ENCODE measurements around the gene AFF4. TPM values are rescaled to one million over a fixed set of nuclear protein-coding genes. Genes with fewer than 3 reads are reported as not detected.
A peak's percentile ranks its signal among the peaks of the same experiment; 100 is the strongest.

AFF4 gene
- total RNA-seq, 4 donors from 2014 or later: 55.0 to 87.6 (median 75.3) TPM

- H3K4me1 ChIP-seq: peaks cover 0 to 14% (median 6%) of the 10 kb centered on the region in 3 donors
- no peaks in the 10 kb centered on the region for H3K36me3 ChIP-seq
- H3K4me3 ChIP-seq: no peak overlapping the region
- ATAC-seq: no peak
- no peaks in the 10 kb centered on the region for H3K9me3 ChIP-seq
- no peaks in the 10 kb centered on the region for H3K27me3 ChIP-seq
- WGBS, 2 donors (ENCODE audit: low coverage in 1 of 2): 91 to 100% methylated on average over 2 to 4 of the region's 4 CpGs
- no peak overlapping the region for H3K27ac ChIP-seq
- TF ChIP-seq POLR2A (IDR thresholded peaks at IDR 0.05) (no peak), CTCF (IDR thresholded peaks at IDR 0.05) (no peak), EP300 (IDR thresholded peaks at IDR 0.05) (no peak), POLR2AphosphoS5 (IDR thresholded peaks at IDR 0.05) (no peak)
These were observed 122.1 kb downstream of the AFF4 start for GRCh38 chr5:132841305-132841704.

GRCh38 chr5:132840896-132841295, 122.5 kb downstream of the AFF4 start:
- Histone ChIP-seq H3K36me3 (no peaks in the 10 kb centered on the region), H3K4me1 (peaks cover 0 to 14% (median 6%) of the 10 kb centered on the region in 3 donors), H3K9me3 (no peaks in the 10 kb centered on the region), H3K27me3 (no peaks in the 10 kb centered on the region), H3K4me3 (no peak overlapping the region), H3K27ac (no peak overlapping the region)
- TF ChIP-seq EP300 (IDR thresholded peaks at IDR 0.05) (no peak), POLR2AphosphoS5 (IDR thresholded peaks at IDR 0.05) (no peak), POLR2A (IDR thresholded peaks at IDR 0.05) (no peak), CTCF (IDR thresholded peaks at IDR 0.05) (no peak)
- WGBS, 2 donors (ENCODE audit: low coverage in 1 of 2): 71% methylated on average over 1 of the region's 1 CpG; no CpG with 5 or more reads in 1 of the 2 donors
- no peak for ATAC-seq

GRCh38 chr5:132840313-132840712, 123.1 kb downstream of the AFF4 start:
- WGBS, 2 donors (ENCODE audit: low coverage in 1 of 2): 50 to 67% methylated on average over 2 to 3 of the region's 3 CpGs
- H3K9me3 ChIP-seq: no peaks in the 10 kb centered on the region
- H3K36me3 ChIP-seq: no peaks in the 10 kb centered on the region
- H3K27ac ChIP-seq: peak overlapping the region in 3 of 4 donors; percentile 76 to 81 (median 77)
- TF ChIP-seq CTCF (IDR thresholded peaks at IDR 0.05) (no peak), EP300 (IDR thresholded peaks at IDR 0.05) (no peak), POLR2A (IDR thresholded peaks at IDR 0.05) (no peak), POLR2AphosphoS5 (IDR thresholded peaks at IDR 0.05) (no peak)
- no peaks in the 10 kb centered on the region for H3K27me3 ChIP-seq
- ATAC-seq: no peak
- no peak overlapping the region for H3K4me3 ChIP-seq
- peaks cover 0 to 14% (median 6%) of the 10 kb centered on the region in 3 donors for H3K4me1 ChIP-seq

GRCh38 chr5:132839426-132840301, 123.8 kb downstream of the AFF4 start:
- Histone ChIP-seq H3K4me3 (no peak overlapping the region), H3K9me3 (no peaks in the 10 kb centered on the region), H3K27ac (peak overlapping the region in 3 of 4 donors; percentile 76 to 81 (median 77)), H3K36me3 (no peaks in the 10 kb centered on the region), H3K27me3 (no peaks in the 10 kb centered on the region), H3K4me1 (peaks cover 0 to 14% (median 6%) of the 10 kb centered on the region in 3 donors)
- no peak for TF ChIP-seq CTCF (IDR thresholded peaks at IDR 0.05)
- no peak for TF ChIP-seq EP300 (IDR thresholded peaks at IDR 0.05)
- no peak for TF ChIP-seq POLR2A (IDR thresholded peaks at IDR 0.05)
- TF ChIP-seq POLR2AphosphoS5 (IDR thresholded peaks at IDR 0.05): no peak
- 59 to 63% methylated on average over 2 to 8 of the region's 8 CpGs for WGBS, 2 donors (ENCODE audit: low coverage in 1 of 2)
- ATAC-seq: peak; percentile 48

Data from gastroesophageal sphincter (tissue), 4 donors.